HG02870 (cell line): Measurements from ENCODE around the gene TRMT44.
"Not testable (repeated sequence)": the region's sequence is repeated elsewhere in the genome, so short reads cannot be mapped to it uniquely, and the experiment has no call there.

Source experiments
- ATAC-seq: cut with Tn5 transposase; IDR thresholded peaks from one replicate; pipeline ENCODE4 v1.9.1; 2021; ENCODE audit warnings: mild to moderate bottlenecking, moderate library complexity; ENCODE audit not compliant: unreplicated experiment

The TRMT44 gene

DNA sequence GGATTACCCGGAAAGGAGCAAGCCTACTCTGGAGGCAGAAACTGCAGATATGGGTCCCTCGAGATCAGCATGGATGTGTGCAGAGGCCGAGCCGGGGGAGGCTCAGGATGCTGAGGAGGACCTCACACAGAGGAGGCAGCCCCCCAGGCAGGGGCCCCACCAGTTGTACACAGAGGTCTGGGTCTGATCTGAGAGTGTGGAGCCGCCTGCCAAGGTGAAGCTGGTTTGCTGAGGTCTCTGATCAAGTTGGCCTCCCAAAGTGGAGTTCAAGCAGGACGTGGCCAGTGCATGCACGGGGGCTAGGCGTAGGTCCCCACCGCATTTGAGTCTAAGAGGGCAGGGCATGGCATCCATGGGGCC is 35.1 kb upstream of the TRMT44 start:
- no peak for ATAC-seq

DNA sequence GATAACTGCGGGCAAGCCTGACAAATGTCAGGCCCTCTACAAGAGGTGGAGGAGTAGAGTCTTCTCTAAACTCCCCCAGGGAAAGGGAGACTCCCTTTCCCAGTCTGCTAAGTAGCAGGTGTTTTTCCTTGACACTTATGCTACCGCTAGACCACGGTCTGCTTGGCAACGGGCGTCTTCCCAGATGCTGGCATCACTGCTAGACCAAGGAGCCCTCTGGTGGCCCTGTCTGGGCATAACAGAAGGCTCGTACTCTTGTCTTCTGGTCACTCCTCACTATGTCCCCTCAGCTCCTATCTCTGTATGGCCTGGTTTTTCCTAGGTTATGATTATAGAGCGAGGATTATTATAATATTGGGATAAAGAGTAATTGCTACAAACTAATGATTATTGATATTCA is 33.7 kb upstream of the TRMT44 start:
- not testable (repeated sequence) for ATAC-seq

DNA sequence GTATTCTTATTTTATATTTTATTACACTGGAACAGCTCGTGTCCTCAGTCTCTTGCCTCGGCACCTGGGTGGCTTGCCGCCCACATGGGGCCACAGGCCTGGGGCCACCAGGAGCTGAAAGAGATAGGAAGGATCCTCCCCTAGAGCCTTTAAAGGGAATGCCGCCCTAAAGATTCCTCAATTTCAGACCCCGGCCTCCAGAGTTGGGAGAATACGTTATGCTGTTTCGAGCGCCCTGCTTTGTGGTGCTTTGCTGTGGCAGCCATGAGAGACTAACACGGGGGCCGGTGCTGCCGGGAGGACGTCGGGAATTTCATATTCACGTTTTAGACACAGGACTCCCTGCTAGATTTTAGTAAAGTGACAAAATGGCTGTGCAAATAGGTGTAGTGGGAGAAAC is 33.3 kb upstream of the TRMT44 start:
- no peak for ATAC-seq

DNA sequence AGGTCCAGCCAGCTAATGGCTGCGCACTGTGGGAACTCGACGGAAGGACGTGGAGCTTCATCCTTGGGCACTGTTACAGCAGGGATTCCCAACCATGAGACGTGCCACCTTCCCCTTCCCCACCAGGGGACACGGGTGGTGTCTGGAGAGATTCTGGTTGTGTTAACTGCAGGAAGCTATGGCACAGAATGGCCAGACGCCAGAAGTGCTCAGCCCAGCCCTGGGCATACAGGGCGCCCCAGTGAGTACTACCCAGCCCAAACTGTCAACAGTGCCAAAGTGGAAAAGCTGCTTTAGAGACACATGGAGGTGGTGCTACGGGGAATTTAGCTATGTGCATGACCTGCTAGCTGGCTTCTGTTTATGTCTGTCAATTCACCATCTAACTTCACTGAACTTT is 32.8 kb upstream of the TRMT44 start:
- no peak for ATAC-seq

DNA sequence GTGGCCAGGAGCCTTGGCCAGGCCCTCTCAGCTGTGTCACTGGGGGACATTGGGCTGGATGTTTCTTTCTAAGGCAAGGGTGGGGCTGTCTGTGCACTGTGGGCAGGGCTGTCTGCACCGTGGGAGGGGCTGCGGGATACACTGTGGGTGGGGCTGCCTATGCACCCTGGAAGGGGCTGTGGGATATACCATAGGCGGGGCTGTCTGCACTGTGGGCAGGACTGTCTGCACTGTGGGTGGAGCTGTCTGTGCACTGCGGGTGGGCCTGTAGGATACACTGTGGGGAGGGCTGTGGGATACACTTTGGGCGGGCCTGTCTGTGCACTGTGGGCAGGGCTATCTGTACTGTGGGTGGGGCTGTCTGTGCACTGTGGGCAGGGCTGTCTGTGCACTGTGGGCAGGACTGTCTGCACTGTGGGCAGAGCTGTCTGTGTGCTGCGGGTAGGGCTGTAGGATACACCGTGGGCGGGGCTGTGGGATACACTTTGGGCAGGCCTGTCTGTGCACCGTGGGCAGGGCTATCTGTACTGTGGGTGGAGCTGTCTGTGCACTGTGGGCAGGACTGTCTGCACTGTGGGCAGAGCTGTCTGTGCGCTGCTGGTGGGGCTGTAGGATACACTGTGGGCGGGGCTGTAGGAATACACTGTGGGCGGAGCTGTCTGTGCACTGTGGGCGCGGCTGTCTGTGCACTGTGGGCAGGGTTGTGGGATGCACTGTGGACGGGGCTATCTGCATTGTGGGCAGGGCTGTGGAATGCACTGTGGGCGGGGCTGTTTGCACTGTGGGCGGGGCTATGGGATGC is 31.1 kb upstream of the TRMT44 start:
- ATAC-seq: no peak

DNA sequence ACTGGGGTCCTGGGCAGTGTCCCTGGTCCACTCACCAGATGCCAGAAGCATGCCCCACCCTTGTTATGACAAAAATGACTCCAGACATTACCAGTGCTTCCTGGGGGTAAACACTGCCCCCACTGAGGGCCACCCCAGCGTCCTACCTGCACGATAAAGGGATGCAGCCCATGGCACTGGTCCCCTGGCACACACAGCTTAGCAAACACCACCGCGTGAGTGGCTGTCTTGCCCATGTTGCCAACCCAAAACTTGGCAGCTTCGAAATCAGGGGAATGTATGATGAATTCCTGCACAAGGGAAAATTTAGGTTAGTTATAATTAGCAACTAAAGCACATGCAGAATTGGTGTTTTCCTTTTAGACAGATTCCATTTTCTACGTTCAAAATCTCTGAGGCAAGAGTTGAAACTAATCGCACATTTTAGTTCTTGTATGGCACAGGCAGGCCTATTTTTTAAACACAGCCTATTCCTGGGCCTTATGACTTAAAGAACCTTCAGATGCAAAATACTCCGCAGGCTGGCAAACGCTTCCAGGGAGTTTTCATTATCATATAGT is 30.4 kb upstream of the TRMT44 start:
- no peak for ATAC-seq

DNA sequence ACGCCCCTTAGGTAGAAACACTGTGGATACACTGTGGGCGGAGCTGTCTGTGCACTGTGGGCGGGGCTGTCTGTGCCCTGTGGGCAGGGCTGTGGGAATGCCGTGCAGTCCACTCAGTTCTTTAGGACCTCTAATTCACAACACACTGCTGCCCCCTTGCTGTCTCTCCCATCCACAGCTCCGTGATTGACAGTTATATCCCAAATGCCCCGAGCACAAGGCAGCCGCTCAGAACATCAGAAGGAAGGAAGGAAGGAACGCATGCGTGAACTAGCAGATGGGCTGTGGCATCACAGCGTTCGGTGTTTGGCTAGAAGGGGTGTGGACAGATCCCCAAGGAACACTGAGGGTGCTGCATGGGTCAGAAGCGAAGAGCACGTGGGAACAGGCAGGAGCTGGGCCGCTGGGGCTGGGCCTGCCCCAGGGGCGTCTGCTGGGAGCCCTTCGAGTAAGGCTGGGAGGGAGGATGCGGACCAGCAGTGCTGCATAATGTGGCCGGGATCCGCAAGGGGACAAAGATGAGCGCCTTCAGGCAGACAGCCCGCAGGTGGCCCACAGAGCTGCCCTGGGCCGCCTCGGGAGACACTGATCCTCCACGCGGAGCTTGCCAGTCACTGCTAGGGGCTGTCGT is 29.8 kb upstream of the TRMT44 start:
- no peak for ATAC-seq

DNA sequence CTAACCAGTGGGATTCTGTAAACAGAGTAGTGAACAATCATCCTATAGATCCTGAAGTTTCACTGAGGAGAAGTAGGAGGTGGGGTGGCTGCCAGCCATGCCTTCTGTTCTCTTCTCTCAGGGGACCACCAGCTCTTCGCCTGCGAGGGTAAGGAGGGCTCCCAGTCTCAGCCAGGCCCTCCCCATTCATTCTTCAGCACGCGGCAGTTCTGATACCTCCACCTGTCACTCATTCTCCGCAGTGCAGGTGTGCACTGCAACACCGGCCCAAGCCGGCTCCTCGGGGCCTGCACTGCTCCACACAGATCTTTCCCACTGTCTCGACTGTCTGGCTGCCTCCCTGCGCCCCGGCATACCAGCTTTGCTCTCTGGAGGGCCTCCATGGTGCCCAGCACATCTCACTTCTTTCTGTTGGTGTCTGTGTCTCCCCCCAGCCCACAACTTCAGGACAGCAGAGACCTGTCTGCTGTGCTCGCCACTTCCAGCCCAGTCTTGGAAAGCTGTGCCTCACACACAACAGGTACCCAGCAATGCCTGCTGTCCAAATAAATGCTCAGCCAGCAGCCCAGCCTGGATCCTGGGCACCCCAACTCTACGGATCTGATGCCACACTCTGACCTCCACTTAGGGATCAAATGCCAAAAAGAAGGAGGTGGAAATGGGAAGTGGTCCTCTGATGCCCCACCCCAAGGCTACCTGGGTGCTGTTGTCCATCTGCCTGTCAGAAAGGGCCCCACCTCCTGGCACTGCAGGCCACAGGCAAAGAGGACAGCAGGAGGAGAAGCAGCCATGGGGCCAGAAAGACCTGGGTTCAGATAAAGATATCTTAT is 29.0 kb upstream of the TRMT44 start:
- ATAC-seq: no peak

DNA sequence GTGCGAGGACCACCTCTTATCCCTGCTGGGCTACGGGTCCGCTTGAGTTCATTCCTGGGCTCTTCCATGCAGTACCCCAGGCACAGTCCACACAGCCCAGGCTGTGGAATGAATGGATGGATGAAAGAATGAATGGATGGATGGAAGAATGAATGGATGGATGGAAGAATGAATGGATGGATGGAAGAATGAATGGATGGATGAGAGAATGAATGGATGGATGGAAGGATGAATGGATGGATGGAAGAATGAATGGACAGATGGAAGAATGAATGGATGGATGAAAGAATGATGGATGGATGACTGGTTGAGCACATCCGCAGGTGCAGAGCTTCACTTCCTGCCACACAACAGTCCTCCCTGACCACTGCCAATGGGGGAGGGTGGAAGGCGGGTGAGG is 28.3 kb upstream of the TRMT44 start:
- ATAC-seq: no peak

DNA sequence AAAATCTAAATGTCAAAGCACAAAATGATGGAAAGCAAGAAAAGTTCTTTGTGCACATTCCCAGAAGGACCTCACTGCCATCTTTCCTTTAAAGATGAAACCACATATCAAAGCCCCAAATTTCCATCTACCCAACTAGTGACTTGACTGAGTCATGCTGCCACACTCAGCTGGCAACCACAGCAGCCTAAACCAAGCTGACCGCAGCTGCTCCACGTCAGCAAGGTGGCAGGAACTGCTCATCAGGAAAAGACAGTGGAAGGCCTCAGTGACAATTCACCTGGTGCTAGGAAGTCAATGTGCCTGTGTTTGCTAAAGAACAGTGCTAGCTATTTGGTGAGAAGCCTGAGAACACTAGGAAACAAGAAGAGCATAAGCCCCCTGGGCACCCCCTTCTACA is 26.2 kb upstream of the TRMT44 start:
- ATAC-seq: no peak

DNA sequence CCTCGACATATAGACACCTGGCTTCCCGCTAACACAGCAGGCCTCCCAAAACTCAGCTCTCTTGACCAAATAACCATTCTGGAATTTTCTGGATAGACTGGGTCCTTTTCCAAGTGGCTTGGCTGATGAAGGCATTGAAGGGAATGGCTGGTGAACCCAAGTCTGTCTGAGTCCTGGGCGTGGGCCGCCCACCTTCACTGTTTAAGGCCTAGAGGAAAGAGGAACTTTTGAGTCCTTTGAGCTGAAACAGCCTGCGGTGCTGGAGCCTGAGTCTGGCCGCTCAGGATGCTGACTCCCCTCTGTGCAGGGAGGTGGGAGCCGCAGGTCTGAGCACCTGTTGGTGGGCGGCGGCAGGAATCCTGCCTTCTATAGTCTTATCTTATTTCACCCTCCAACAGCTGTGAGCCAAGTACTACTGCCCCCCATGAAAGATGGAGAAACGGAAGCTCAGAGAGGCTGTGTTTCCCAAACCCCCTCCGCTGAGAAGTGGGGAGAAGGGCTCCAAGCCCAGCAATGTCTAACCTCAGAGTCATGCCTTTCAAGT is 23.4 kb upstream of the TRMT44 start:
- no peak for ATAC-seq

DNA sequence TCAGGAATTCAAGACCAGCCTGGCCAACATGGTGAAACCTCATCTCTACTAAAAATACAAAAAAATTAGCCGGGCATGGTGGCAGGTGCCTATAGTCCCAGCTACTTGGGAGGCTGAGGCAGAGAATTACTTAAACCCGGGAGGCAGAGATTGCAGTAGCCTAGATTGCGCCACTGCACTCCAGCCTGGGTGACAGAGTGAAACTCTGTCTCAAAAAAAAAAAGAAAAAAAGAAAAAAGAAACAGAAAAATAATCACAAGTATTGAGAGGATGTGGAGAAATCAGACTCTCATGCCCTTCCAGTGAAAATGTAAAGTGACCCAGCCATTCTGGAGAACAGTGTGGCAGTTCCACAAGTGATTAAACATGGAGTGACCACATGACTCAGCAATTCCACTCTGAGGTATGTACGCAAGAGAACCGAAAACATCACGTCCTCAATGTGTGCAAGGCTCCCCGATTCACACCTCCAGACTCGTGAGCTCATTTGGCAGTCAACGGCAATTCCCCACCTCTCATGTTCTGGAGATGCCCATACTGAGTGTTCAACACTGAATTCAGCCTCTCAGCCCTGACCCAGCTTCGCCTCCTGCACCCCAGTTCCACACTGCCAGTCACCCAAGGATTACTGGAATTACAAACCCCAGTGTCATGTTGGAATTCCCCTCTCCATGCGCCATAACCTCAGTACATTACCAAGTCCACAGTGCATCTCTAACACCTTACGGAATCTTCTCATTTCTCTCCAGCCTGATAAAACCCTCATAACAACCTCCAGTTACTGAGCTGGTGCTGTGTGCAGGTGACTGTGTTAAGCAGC is 21.1 kb upstream of the TRMT44 start:
- peak; percentile 90 for ATAC-seq

DNA sequence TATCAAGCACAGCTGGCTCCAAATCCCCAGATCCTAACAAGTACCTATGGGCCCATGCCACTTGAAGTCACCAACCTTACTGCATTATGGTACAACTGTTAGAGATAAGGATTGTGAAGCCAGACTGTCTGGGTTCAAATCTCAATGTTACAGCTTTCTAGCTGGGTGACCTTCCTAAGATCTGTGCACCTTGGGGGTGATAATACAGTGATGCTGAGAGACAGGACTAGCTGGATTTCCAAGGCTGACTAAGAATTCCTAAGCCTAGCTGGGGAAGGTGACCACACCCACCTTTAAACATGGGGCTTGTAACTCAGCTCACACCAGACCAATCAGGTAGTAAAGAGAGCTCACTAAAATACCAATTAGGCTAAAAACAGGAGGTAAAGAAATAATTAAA is 20.4 kb upstream of the TRMT44 start:
- not testable (repeated sequence) for ATAC-seq

DNA sequence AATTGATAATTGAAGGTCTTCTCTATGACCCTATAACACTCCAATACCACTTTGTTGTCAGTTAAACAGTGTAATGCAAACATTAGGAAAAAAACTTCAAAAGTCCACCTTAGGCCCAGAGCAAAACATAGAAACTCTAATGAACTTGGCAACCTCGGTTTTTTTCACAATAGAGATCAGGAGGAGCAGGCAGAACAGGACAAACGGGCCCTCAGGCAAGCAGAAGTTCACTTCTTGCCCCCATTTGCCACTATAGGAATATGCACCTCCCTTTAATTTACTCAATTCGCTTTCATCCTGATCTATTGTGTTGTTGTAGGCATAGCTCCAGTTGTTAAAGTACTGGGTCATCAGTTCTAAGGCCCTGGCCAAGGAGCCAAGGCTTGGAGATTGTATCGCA is 18.2 kb upstream of the TRMT44 start:
- no peak for ATAC-seq

DNA sequence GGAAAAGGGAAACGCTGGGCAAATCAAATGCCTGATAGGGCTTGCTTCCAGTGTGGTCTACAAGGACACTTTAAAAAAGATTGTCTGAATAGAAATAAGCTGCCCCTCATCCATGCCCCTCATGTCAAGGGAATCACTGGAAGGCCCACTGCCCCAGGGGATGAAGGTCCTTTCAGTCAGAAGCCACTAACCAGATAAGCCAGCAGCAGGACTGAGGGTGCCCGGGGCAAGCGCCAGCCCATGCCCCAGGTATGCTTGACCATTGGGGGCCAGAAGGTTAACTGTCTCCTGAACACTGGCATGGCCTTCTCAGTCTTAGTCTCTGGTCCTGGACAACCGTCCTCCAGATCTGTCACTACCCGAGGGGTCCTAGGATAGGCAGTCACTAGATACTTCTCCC is 17.8 kb upstream of the TRMT44 start:
- ATAC-seq: no peak

DNA sequence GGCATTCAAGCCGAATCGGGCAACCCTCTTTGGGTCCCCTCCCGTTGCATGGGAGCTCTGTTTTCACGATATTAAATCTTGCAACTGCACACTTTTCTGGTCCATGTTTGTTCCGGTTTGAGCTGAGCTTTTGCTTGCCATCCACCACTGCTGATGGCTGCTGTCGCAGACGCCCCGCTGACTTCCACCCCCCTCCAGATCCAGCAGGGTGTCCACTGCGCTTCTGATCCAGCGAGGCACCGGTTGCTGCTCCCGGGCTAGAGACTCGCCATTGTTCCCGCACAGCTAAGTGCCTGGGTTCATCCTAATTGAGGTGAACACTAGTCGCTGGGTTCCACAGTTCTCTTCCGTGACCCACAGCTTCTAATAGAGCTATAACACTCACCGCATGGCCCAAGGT is 13.3 kb upstream of the TRMT44 start:
- ATAC-seq: no peak

DNA sequence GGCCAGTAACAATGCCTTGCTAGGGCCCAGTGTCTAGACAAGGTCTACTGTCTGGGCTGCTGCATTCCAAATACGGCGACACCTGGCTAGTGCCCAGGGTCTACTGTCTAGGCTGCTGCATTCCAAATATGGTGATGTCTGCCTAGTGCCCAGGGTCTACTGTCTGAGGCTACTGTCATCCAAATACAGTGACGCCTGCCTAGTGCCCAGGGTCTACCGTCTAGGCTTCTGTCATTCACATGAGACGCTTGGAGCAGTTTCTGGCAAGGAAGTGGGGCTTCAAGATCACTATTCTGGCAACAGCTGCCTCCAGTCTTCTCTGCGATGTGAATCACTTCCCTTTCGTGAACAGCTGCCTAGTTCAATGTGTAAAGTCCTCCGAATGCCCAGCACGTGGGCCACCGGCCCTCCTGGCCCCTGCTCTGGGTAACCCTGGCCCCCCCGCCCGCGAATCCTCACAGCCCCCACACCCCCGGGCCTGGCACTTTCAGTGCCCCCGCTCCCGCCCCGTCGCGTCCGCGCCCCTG is 12.8 kb upstream of the TRMT44 start:
- peak; percentile 64 for ATAC-seq

DNA sequence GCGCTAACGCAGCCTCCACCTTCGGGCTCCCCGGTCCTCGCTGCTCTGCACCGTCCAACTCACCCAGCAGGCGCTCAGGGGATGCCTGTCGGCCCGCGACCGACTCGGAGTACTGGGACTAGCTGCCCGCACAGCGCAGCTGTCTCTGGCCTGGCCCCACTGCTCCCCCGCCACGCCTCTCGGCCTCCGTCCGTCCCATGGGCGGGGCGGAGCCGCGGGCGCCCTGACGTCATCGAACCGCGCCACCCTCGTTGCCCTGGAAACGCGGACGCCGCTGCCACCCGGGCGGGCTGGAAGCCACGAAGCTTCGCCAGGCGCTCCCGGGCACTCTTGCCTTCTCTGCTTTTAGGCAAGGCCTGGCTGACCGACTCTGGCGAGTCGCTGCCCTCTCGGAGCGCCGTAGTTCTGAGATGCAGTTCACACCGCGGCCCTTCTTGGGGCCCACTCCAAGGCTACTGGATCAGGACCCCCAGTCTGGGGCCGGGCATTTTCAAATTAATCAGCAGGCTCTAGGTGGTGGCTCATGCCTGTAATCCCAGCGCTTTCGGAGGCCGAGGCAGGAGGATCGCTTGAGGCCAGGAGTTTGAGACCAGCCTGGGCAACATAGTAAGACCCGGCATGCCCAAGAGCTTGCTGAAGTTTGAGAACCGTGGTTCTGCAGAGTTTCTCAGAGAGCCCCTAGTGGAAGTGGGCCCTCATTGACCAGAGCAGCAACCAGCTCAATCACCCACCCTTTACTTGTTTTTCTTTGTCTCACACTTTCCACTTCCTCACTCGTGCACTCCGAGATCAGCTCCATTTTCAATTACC is 12.1 kb upstream of the TRMT44 start:
- ATAC-seq: peak; percentile 90

DNA sequence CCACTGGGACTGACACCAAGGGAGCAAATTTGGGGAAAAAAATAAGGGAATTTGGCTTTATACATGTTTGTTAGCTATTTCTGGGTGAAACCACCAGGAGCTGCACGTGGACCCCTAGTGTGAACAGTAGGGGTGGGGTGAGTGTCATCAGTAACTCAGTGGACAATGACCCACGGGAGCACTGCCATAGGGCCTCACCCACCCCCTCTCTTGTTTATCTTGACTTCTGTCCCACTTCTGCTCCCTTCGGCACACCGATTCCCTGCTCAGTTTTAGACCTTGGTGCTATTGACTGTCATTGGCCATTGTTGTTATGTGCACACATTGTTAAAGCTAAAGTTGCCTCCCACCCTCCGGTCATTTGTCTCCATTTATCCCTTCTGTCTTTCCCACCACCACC is 9.0 kb upstream of the TRMT44 start:
- ATAC-seq: no peak
